ENCODE results near the gene NPR1.

GRCh38 chr1:153629971-153630370, 48.5 kb upstream of the NPR1 start:
- no peak for TF ChIP-seq POLR2A (IDR thresholded peaks at IDR 0.05)
- TF ChIP-seq, protein P1, sequence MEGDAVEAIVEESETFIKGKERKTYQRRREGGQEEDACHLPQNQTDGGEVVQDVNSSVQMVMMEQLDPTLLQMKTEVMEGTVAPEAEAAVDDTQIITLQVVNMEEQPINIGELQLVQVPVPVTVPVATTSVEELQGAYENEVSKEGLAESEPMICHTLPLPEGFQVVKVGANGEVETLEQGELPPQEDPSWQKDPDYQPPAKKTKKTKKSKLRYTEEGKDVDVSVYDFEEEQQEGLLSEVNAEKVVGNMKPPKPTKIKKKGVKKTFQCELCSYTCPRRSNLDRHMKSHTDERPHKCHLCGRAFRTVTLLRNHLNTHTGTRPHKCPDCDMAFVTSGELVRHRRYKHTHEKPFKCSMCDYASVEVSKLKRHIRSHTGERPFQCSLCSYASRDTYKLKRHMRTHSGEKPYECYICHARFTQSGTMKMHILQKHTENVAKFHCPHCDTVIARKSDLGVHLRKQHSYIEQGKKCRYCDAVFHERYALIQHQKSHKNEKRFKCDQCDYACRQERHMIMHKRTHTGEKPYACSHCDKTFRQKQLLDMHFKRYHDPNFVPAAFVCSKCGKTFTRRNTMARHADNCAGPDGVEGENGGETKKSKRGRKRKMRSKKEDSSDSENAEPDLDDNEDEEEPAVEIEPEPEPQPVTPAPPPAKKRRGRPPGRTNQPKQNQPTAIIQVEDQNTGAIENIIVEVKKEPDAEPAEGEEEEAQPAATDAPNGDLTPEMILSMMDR (IDR thresholded peaks at IDR 0.05) = no peak
- TF ChIP-seq EP300 (IDR thresholded peaks at IDR 0.05) = no peak
- no peak for TF ChIP-seq POLR2AphosphoS5 (IDR thresholded peaks at IDR 0.05)
